Smooth muscle cell (in vitro differentiated cells): ENCODE data around the gene SHH. TPM values are rescaled to one million over a fixed set of nuclear protein-coding genes. Genes with fewer than 3 reads are reported as not detected.

Experiments used
- DNase-seq: peaks from one replicate; lab custom pipeline; 2025; ENCODE audit not compliant: unreplicated experiment; lab: John Stamatoyannopoulos, UW
- H2AFZ ChIP-seq: fragments of 200-600 bp; sonication (generic); 2 replicates; pipeline ENCODE4 v1.6.0; 2016; ENCODE audit warnings: antibody characterized with exemption, low read depth, mild to moderate bottlenecking
- H3F3A ChIP-seq: fragments of 200-600 bp; sonication (generic); 2 replicates; pipeline ENCODE4 v1.6.0; 2017; ENCODE audit warnings: antibody characterized with exemption, low read depth
- H3K27ac ChIP-seq: fragments of 200-600 bp; sonication (generic); 2 replicates; pipeline ENCODE4 v1.5.1; 2016; ENCODE audit warnings: low read depth, mild to moderate bottlenecking
- H3K27me3 ChIP-seq: fragments of 200-600 bp; sonication (generic); 2 replicates; pipeline ENCODE4 v1.6.1; 2016; ENCODE audit warnings: low read depth, mild to moderate bottlenecking
- H3K36me3 ChIP-seq: fragments of 200-600 bp; sonication (generic); 2 replicates; pipeline ENCODE4 v1.5.1; 2016; ENCODE audit warnings: low read depth
- H3K4me1 ChIP-seq: fragments of 200-600 bp; sonication (generic); 2 replicates; pipeline ENCODE4 v1.5.1; 2016; ENCODE audit warnings: low read depth
- H3K4me2 ChIP-seq: fragments of 200-600 bp; sonication (generic); 2 replicates; pipeline ENCODE4 v1.6.0; 2016; ENCODE audit warnings: mild to moderate bottlenecking
- H3K4me3 ChIP-seq: fragments of 200-600 bp; sonication (generic); 2 replicates; pipeline ENCODE4 v1.5.1; 2016; ENCODE audit warnings: mild to moderate bottlenecking
- H3K79me2 ChIP-seq: fragments of 200-600 bp; sonication (generic); 2 replicates; pipeline ENCODE4 v1.6.0; 2016; ENCODE audit warnings: low read depth, mild to moderate bottlenecking
- H3K9ac ChIP-seq: fragments of 200-600 bp; sonication (generic); 2 replicates; pipeline ENCODE4 v1.6.0; 2016; ENCODE audit warnings: low read depth
- H3K9me3 ChIP-seq: fragments of 200-600 bp; sonication (generic); replicated peaks from 2 replicates; pipeline ENCODE4 v1.5.1; 2016; ENCODE audit warnings: low read depth
- H4K20me1 ChIP-seq: fragments of 200-600 bp; sonication (generic); 2 replicates; pipeline ENCODE4 v1.6.0; 2016; ENCODE audit warnings: low read depth
- WGBS: methylation state at CpG from one replicate; pipeline ENCODE4 v1.1.7; 2016; ENCODE audit warnings: low lambda C conversion rate; 5-methylcytosine and 5-hydroxymethylcytosine counted together
- polyA plus RNA-seq: library from polyadenylated mRNA; unstranded; fragments of >200 nt; fragmentation: Nextera tagmentation; extraction: Ambion mirVana; gene quantifications from 2 replicates; pipeline ENCODE4 v1.2.1, GENCODE V29; 2016
- total RNA-seq: library from RNA; depleted of rRNA; stranded (reverse); fragments of >200 nt; gene quantifications from 2 replicates; pipeline ENCODE4 v1.2.3, GENCODE V29; 2014
- TF ChIP-seq, protein P1 (sequence below): fragments of 200-600 bp; sonication (generic); IDR thresholded peaks from 2 replicates; pipeline ENCODE4 v1.5.1; 2017; ENCODE audit warnings: borderline replicate concordance, mild to moderate bottlenecking, antibody characterized with exemption; ENCODE audit not compliant: insufficient read depth, poor library complexity, severe bottlenecking

SHH gene
- total and polyA plus RNA-seq, 2 experiments from 2014 or later, result not detected

DNA sequence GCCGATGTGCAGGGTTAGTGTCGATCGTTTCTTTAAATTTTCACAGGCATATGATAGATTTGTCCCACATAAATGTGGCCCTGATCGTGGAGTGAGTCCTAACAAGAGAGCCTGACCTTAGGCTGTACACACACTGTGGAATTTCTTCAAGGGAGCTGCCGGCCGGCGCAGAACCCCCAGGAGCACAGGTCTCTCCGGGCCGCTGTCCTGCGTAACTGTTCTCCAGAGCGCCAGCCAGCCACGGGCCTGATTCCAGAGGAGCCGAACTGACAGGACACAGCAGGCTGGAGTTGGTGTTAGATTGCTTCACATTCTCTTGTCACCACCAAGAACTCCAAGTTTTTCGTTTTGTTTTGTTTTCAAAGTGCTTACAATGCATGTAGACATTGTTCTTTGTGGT lies 37.3 kb downstream of the SHH start:
- Histone ChIP-seq H3K27ac (no peak overlapping the region), H2AFZ (no peak overlapping the region), H3F3A (no peaks in the 10 kb centered on the region), H3K9me3 (no peaks in the 10 kb centered on the region), H3K36me3 (no peaks in the 10 kb centered on the region), H3K4me2 (no peak overlapping the region), H3K9ac (no peak overlapping the region), H3K27me3 (no peaks in the 10 kb centered on the region), H3K4me3 (no peak overlapping the region), H3K79me2 (no peaks in the 10 kb centered on the region), H4K20me1 (peaks cover 50% of the 10 kb centered on the region), H3K4me1 (no peaks in the 10 kb centered on the region)
- 95% methylated on average over 14 of the region's 14 CpGs for WGBS
- no peak for DNase-seq
- TF ChIP-seq, protein P1, sequence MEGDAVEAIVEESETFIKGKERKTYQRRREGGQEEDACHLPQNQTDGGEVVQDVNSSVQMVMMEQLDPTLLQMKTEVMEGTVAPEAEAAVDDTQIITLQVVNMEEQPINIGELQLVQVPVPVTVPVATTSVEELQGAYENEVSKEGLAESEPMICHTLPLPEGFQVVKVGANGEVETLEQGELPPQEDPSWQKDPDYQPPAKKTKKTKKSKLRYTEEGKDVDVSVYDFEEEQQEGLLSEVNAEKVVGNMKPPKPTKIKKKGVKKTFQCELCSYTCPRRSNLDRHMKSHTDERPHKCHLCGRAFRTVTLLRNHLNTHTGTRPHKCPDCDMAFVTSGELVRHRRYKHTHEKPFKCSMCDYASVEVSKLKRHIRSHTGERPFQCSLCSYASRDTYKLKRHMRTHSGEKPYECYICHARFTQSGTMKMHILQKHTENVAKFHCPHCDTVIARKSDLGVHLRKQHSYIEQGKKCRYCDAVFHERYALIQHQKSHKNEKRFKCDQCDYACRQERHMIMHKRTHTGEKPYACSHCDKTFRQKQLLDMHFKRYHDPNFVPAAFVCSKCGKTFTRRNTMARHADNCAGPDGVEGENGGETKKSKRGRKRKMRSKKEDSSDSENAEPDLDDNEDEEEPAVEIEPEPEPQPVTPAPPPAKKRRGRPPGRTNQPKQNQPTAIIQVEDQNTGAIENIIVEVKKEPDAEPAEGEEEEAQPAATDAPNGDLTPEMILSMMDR, result no peak

DNA sequence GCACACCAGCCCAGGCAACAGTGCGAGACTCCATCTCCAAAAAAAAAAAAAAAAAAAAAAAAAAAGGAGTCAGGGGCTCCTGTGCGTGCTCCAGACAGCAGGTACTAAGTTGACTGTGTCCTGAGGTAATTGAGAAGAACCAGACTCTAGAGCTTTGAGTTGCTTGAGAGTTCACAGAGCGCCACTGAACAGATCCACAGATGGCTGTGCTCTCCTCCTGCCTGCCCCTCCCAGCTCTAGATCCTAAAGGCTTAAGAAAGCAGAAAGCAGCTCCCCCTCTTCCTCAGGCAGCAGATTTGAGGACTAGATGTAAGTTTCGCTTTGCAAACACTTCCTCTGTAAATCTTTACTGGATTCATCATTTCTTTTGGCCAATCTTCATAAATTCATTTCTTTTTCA lies 38.7 kb downstream of the SHH start:
- WGBS, result 69% methylated on average over 3 of the region's 4 CpGs
- Histone ChIP-seq H3K27me3 (no peaks in the 10 kb centered on the region), H3K4me3 (no peak overlapping the region), H3K79me2 (no peaks in the 10 kb centered on the region), H4K20me1 (peaks cover 47% of the 10 kb centered on the region), H3K4me1 (no peaks in the 10 kb centered on the region), H3K4me2 (no peak overlapping the region), H2AFZ (no peak overlapping the region), H3K27ac (no peak overlapping the region), H3K36me3 (no peaks in the 10 kb centered on the region), H3F3A (no peaks in the 10 kb centered on the region), H3K9ac (no peak overlapping the region), H3K9me3 (no peaks in the 10 kb centered on the region)
- no peak for DNase-seq
- TF ChIP-seq, protein P1, result no peak

- no peak for DNase-seq
- H3K27me3 ChIP-seq, result no peaks in the 10 kb centered on the region
- H3K4me2 ChIP-seq, result peak overlapping the region; percentile 73
- no peaks in the 10 kb centered on the region for H3K9me3 ChIP-seq
- TF ChIP-seq, protein P1, result no peak
- H4K20me1 ChIP-seq, result peaks cover 64% of the 10 kb centered on the region
- no peak overlapping the region for H2AFZ ChIP-seq
- no peaks in the 10 kb centered on the region for H3K36me3 ChIP-seq
- H3F3A ChIP-seq, result no peaks in the 10 kb centered on the region
- 92% methylated on average over 6 of the region's 6 CpGs for WGBS
- H3K27ac ChIP-seq, result peak overlapping the region; percentile 94
- no peaks in the 10 kb centered on the region for H3K4me1 ChIP-seq
- peak overlapping the region; percentile 36 for H3K9ac ChIP-seq
- no peaks in the 10 kb centered on the region for H3K79me2 ChIP-seq
- no peak overlapping the region for H3K4me3 ChIP-seq
Measured at GRCh38 chr7:155770241-155770640, 42.0 kb downstream of the SHH start.

DNA sequence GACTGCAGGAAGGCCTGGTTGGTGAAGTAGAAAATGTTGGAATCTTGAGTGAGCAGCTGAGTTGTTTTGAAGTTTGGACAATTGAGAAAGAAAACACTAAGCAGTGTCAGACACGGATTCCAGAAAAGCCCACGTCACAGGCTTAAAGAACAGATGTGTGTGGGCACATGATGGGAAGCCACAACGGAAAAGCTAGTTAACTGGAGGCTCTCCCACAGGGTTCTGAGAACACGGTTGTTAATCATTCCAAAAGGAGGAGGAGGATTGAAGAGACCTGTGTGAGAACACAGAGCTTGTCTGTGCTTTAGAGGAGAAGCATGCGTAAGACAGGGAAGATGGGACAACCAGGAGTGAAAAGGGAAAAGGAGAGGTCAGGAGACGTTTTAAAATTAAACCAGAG lies 42.6 kb downstream of the SHH start:
- TF ChIP-seq, protein P1, result no peak
- Histone ChIP-seq H3K36me3 (no peaks in the 10 kb centered on the region), H3K4me2 (peak overlapping the region; percentile 73), H3K9me3 (no peaks in the 10 kb centered on the region), H3K4me3 (no peak overlapping the region), H3F3A (peaks cover 4% of the 10 kb centered on the region), H3K27me3 (no peaks in the 10 kb centered on the region), H4K20me1 (peaks cover 69% of the 10 kb centered on the region), H2AFZ (no peak overlapping the region), H3K27ac (peak overlapping the region; percentile 94), H3K79me2 (no peaks in the 10 kb centered on the region), H3K9ac (peak overlapping the region; percentile 71), H3K4me1 (no peaks in the 10 kb centered on the region)
- no peak for DNase-seq
- 40% methylated on average over 6 of the region's 6 CpGs for WGBS
